ENCODE measurements around the gene OSBP. TPM values are rescaled to one million over a fixed set of nuclear protein-coding genes. Genes with fewer than 3 reads are reported as not detected.
"Not testable (repeated sequence)": the region's sequence is repeated elsewhere in the genome, so short reads cannot be mapped to it uniquely, and the experiment has no call there.

OSBP gene
- total and polyA plus RNA-seq, 4 donors, result 16.5 to 92.5 (median 36.5) TPM

- WGBS, result 99% methylated on average over 5 of the region's 5 CpGs
- Histone ChIP-seq H3K27ac (ENCODE audit: low read depth in 1 of 2, low read length in 2 of 2) (no peak overlapping the region), H3K9ac (ENCODE audit: low read depth in 1 of 2, low read length in 2 of 2) (no peak overlapping the region), H3K36me3 (ENCODE audit: control insufficient read depth in 4 of 4, insufficient read depth in 3 of 4, low read depth in 1 of 4, low read length in 3 of 4) (no peaks in the 10 kb centered on the region), H3K9me3 (ENCODE audit: control insufficient read depth in 4 of 4, low read length in 3 of 4) (no peaks in the 10 kb centered on the region), H3K27me3 (ENCODE audit: control insufficient read depth in 4 of 4, insufficient read depth in 4 of 4, low read length in 3 of 4) (no peaks in the 10 kb centered on the region), H3K4me1 (ENCODE audit: control insufficient read depth in 4 of 4, insufficient read depth in 4 of 4, low read length in 3 of 4) (peaks cover 0 to 16% (median 8%) of the 10 kb centered on the region in 4 donors), H3K4me3 (ENCODE audit: low read depth in 1 of 3, low read length in 3 of 3) (no peak overlapping the region)
- no peak for DNase-seq (ENCODE audit: low spot score)
- no peak for TF ChIP-seq RXRA (IDR thresholded peaks at IDR 0.05)
- no peak for TF ChIP-seq FOXA2 (IDR thresholded peaks at IDR 0.05)
- TF ChIP-seq HNF4G (IDR thresholded peaks at IDR 0.05), result no peak
- TF ChIP-seq MAX (IDR thresholded peaks at IDR 0.05), result no peak
- no peak for TF ChIP-seq EGR1 (IDR thresholded peaks at IDR 0.05; ENCODE audit: low read depth in 2 of 2)
- TF ChIP-seq HNF4A (conservative IDR thresholded peaks at IDR 0.05), result no peak
- no peak for TF ChIP-seq SP1 (IDR thresholded peaks at IDR 0.05)
- no peak for TF ChIP-seq NR2F2 (IDR thresholded peaks at IDR 0.05)
- TF ChIP-seq TAF1 (conservative IDR thresholded peaks at IDR 0.05), result no peak
- TF ChIP-seq CTCF (IDR thresholded peaks at IDR 0.05; ENCODE audit: low read depth, low read length, missing input control), result no peak
- no peak for TF ChIP-seq ATF3 (IDR thresholded peaks at IDR 0.05)
These were observed 67.3 kb downstream of the OSBP start for GRCh38 chr11:59548309-59548656.

DNA sequence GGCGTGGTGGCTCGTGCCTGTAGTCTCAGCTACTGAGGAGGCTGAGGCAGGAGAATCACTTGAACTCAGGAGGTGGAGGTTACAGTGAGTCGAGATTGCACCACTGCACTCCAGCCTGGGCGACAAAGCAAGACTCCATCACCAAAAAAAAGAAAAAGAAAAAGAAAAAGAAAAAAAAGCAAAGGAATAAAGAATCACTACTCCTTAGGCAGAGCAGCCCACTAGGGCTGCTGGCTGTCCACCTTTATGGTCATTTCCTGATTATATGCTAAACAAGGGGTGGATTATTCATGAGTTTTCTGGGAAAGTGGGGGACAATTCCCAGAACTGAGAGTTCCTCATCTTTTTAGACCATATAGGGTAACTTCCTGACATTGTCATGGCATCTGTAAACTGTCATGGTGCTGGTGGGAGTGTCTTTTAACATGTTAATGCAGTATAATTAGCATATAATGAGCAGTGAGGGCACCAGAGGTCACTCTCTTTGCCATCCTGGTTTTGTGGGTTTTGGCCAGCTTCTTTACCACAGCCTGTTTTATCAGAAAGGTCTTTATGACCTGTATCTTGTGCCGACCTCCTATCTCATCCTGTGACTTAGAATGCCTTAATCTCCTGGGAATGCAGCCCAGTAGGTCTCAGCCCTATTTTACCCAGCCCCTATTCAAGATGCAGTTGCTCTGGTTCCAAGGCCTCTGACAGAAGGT is 67.8 kb downstream of the OSBP start:
- H3K27ac ChIP-seq (ENCODE audit: low read depth in 1 of 2, low read length in 2 of 2); H3K9ac ChIP-seq (ENCODE audit: low read depth in 1 of 2, low read length in 2 of 2); DNase-seq (ENCODE audit: low spot score); H3K27me3 ChIP-seq (ENCODE audit: control insufficient read depth in 4 of 4, insufficient read depth in 4 of 4, low read length in 3 of 4); H3K36me3 ChIP-seq (ENCODE audit: control insufficient read depth in 4 of 4, insufficient read depth in 3 of 4, low read depth in 1 of 4, low read length in 3 of 4); H3K9me3 ChIP-seq (ENCODE audit: control insufficient read depth in 4 of 4, low read length in 3 of 4); H3K4me3 ChIP-seq (ENCODE audit: low read depth in 1 of 3, low read length in 3 of 3): not testable (repeated sequence)
- peak; percentile 33 for TF ChIP-seq NR2F2 (IDR thresholded peaks at IDR 0.05)
- peaks cover 0 to 16% (median 8%) of the 10 kb centered on the region in 4 donors for H3K4me1 ChIP-seq (ENCODE audit: control insufficient read depth in 4 of 4, insufficient read depth in 4 of 4, low read length in 3 of 4)
- WGBS, result 89% methylated on average over 5 of the region's 5 CpGs

DNA sequence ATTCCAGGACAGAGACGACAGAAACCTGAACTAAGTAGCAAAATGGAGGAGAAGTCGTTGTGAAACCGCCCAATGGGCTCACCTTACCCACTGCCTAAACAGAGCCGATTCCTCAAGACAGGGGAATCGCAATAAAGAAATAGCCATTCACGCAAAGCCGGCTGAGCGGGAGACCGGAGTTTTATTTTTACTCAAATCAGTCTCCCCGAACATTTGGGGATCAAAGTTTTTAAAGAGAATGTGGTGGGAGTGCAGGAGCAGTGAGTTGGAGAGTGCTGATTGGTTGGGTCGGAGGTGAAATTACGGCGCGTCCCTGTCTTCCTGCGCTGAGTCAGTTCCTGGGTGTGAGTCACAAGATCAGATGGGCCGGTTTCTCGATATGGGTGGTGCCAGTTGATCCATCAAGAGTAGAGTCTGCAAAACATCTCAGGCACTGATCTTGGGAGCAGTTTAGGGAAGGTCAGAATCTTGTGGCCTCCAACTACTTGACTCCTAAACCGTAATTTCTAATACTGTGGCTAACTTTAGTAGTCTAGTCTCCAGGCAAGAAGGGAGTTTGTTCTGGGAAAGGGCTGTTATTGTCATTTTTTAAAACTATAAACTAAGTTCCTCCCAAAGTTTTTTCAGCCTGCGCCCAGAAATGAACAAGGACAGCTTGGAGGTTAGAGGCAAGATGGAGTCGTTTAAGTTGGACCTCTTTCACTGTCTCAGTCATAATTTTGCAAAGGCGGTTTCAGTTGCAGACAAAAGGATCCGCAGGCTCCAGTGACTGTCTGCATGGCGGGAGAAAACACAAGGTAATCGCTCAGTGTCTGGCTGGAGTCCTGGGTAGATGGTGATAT is 70.2 kb downstream of the OSBP start:
- Histone ChIP-seq H3K9me3 (ENCODE audit: control insufficient read depth in 4 of 4, low read length in 3 of 4) (no peaks in the 10 kb centered on the region), H3K36me3 (ENCODE audit: control insufficient read depth in 4 of 4, insufficient read depth in 3 of 4, low read depth in 1 of 4, low read length in 3 of 4) (no peaks in the 10 kb centered on the region), H3K4me1 (ENCODE audit: control insufficient read depth in 4 of 4, insufficient read depth in 4 of 4, low read length in 3 of 4) (peaks cover 0 to 5% (median under 1%) of the 10 kb centered on the region in 4 donors), H3K27ac (ENCODE audit: low read depth in 1 of 2, low read length in 2 of 2) (no peak overlapping the region), H3K9ac (ENCODE audit: low read depth in 1 of 2, low read length in 2 of 2) (no peak overlapping the region), H3K4me3 (ENCODE audit: low read depth in 1 of 3, low read length in 3 of 3) (no peak overlapping the region), H3K27me3 (ENCODE audit: control insufficient read depth in 4 of 4, insufficient read depth in 4 of 4, low read length in 3 of 4) (no peaks in the 10 kb centered on the region)
- no peak for DNase-seq (ENCODE audit: low spot score)
- WGBS, result 88% methylated on average over 24 of the region's 24 CpGs
- TF ChIP-seq YY1 (IDR thresholded peaks at IDR 0.05) (no peak), ATF3 (IDR thresholded peaks at IDR 0.05) (no peak), TAF1 (conservative IDR thresholded peaks at IDR 0.05) (no peak), EGR1 (IDR thresholded peaks at IDR 0.05; ENCODE audit: low read depth in 2 of 2) (no peak), MAX (IDR thresholded peaks at IDR 0.05) (no peak), FOXA2 (IDR thresholded peaks at IDR 0.05) (no peak), HNF4G (IDR thresholded peaks at IDR 0.05) (no peak)
- TF ChIP-seq, protein P1, sequence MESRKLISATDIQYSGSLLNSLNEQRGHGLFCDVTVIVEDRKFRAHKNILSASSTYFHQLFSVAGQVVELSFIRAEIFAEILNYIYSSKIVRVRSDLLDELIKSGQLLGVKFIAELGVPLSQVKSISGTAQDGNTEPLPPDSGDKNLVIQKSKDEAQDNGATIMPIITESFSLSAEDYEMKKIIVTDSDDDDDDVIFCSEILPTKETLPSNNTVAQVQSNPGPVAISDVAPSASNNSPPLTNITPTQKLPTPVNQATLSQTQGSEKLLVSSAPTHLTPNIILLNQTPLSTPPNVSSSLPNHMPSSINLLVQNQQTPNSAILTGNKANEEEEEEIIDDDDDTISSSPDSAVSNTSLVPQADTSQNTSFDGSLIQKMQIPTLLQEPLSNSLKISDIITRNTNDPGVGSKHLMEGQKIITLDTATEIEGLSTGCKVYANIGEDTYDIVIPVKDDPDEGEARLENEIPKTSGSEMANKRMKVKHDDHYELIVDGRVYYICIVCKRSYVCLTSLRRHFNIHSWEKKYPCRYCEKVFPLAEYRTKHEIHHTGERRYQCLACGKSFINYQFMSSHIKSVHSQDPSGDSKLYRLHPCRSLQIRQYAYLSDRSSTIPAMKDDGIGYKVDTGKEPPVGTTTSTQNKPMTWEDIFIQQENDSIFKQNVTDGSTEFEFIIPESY (IDR thresholded peaks at IDR 0.05), result no peak
